GM12892 (cell line): ENCODE data around the gene ZNF215.

Experiments used
- POLR2A ChIP-seq: IDR thresholded peaks from 2 replicates; pipeline ENCODE4 v1.6.1; 2011; ENCODE audit warnings: low read depth, low read length, control low read depth
- POLR2AphosphoS5 ChIP-seq: IDR thresholded peaks from 2 replicates; pipeline ENCODE4 v1.6.1; 2011; ENCODE audit warnings: low read depth, low read length, control low read depth
- TAF1 ChIP-seq: IDR thresholded peaks from 2 replicates; pipeline ENCODE4 v1.6.1; 2011; ENCODE audit warnings: low read depth, mild to moderate bottlenecking, control low read depth, low read length, borderline replicate concordance

DNA sequence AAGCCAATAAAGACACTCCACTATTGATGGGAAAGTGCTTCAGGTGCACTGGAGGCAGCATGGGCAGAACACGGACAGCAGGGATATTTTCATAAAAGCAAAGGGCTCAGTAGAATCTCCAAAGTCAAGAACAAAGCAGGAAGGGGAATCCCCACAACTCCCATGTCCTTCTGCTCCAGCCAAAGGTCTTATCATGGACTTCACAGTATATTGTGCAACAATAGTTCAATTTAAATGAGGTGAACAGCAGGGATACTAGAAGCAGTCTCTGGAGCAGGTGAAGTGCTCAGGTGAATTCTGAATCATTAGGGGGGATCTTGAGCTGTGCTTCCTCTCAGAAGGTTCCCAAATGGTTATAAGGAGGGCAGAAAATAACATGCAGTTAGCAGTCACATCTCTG is 27.3 kb upstream of the ZNF215 start:
- no peak for TF ChIP-seq POLR2A
- TF ChIP-seq POLR2AphosphoS5: no peak
- no peak for TF ChIP-seq TAF1
